Tibial nerve (tissue), 4 donors: ENCODE measurements around the gene PRORP.

Experiments
- EP300 ChIP-seq, 2 donors: sonication (generic); formaldehyde crosslinking; IDR thresholded peaks; one replicate each; pipeline ENCODE4 v1.6.1; 2017; ENCODE audit warnings: antibody characterized with exemption in 2 of 2, mild to moderate bottlenecking in 1 of 2
- TF ChIP-seq, protein P1 (sequence below), 5 experiments: fragments of 200-600 bp in 3 of 5; fragments of 450-650 bp in 2 of 5; sonication (generic) in 3 of 5; IDR thresholded peaks; one replicate each; pipeline ENCODE4 v1.5.1; 2016 to 2019; ENCODE audit warnings: antibody characterized with exemption in 5 of 5, mild to moderate bottlenecking in 3 of 5, moderate library complexity in 2 of 5

- TF ChIP-seq, protein P1, sequence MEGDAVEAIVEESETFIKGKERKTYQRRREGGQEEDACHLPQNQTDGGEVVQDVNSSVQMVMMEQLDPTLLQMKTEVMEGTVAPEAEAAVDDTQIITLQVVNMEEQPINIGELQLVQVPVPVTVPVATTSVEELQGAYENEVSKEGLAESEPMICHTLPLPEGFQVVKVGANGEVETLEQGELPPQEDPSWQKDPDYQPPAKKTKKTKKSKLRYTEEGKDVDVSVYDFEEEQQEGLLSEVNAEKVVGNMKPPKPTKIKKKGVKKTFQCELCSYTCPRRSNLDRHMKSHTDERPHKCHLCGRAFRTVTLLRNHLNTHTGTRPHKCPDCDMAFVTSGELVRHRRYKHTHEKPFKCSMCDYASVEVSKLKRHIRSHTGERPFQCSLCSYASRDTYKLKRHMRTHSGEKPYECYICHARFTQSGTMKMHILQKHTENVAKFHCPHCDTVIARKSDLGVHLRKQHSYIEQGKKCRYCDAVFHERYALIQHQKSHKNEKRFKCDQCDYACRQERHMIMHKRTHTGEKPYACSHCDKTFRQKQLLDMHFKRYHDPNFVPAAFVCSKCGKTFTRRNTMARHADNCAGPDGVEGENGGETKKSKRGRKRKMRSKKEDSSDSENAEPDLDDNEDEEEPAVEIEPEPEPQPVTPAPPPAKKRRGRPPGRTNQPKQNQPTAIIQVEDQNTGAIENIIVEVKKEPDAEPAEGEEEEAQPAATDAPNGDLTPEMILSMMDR (IDR thresholded peaks at IDR 0.05) = no peak
- no peak for TF ChIP-seq EP300 (IDR thresholded peaks at IDR 0.05)
These were observed 1.8 kb downstream of the PRORP start for GRCh38 chr14:35124127-35124526.
